MM.1S (cell line): ENCODE data around the gene SLC38A10.

Experiments
- DNase-seq: peaks from one replicate; pipeline ENCODE4 v3.0.0-alpha.2; 2015
- H2AFZ ChIP-seq: fragments of 300-600 bp; sonication (generic); 2 replicates; pipeline ENCODE4 v1.6.0; 2016; ENCODE audit warnings: antibody characterized with exemption, low read length
- H3F3A ChIP-seq: fragments of 300-600 bp; sonication (generic); 2 replicates; pipeline ENCODE4 v1.6.1; 2016; ENCODE audit warnings: mild to moderate bottlenecking, antibody characterized with exemption, low read length, moderate library complexity, mixed read lengths; ENCODE audit not compliant: insufficient read depth
- H3K27ac ChIP-seq: fragments of 300-600 bp; sonication (generic); 2 replicates; pipeline ENCODE4 v1.5.1; 2016; ENCODE audit warnings: mild to moderate bottlenecking, low read length
- H3K27me3 ChIP-seq: fragments of 300-600 bp; sonication (generic); replicated peaks from 2 replicates; pipeline ENCODE4 v1.6.0; 2016; ENCODE audit warnings: low read length; ENCODE audit not compliant: insufficient read depth
- H3K36me3 ChIP-seq: fragments of 300-600 bp; sonication (generic); replicated peaks from 2 replicates; pipeline ENCODE4 v1.6.1; 2016; ENCODE audit warnings: mild to moderate bottlenecking, low read length, mixed read lengths; ENCODE audit not compliant: insufficient read depth
- H3K4me1 ChIP-seq: fragments of 300-600 bp; sonication (generic); 2 replicates; pipeline ENCODE4 v1.6.1; 2016; ENCODE audit warnings: low read length, mixed read lengths
- H3K4me2 ChIP-seq: fragments of 300-600 bp; sonication (generic); 2 replicates; pipeline ENCODE4 v1.6.0; 2016; ENCODE audit warnings: low read depth, low read length
- H3K4me3 ChIP-seq: fragments of 300-600 bp; sonication (generic); 2 replicates; pipeline ENCODE4 v1.5.1; 2016; ENCODE audit warnings: low read length, mixed read lengths
- H3K79me2 ChIP-seq: fragments of 300-600 bp; sonication (generic); 2 replicates; pipeline ENCODE4 v1.6.1; 2016; ENCODE audit warnings: mixed run types, low read length, mixed read lengths
- H3K9ac ChIP-seq: fragments of 300-600 bp; sonication (generic); 2 replicates; pipeline ENCODE4 v1.6.1; 2016; ENCODE audit warnings: low read length, mixed read lengths
- H3K9me2 ChIP-seq: fragments of 300-600 bp; sonication (generic); replicated peaks from 2 replicates; pipeline ENCODE4 v1.6.1; 2016; ENCODE audit warnings: mild to moderate bottlenecking, low read length, mixed read lengths; ENCODE audit not compliant: insufficient read depth
- H3K9me3 ChIP-seq: fragments of 300-600 bp; sonication (generic); replicated peaks from 2 replicates; pipeline ENCODE4 v1.6.1; 2016; ENCODE audit warnings: mild to moderate bottlenecking, low read length, mixed read lengths; ENCODE audit not compliant: insufficient read depth
- H4K20me1 ChIP-seq: fragments of 300-600 bp; sonication (generic); 2 replicates; pipeline ENCODE4 v1.6.1; 2016; ENCODE audit warnings: mild to moderate bottlenecking, low read length, moderate library complexity, mixed read lengths; ENCODE audit not compliant: insufficient read depth
- EZH2 ChIP-seq: fragments of 300-600 bp; sonication (generic); optimal IDR thresholded peaks from 2 replicates; pipeline ENCODE3; 2017; ENCODE audit warnings: low read depth, mild to moderate bottlenecking, antibody characterized with exemption, low read length, mixed read lengths
- EZH2phosphoT487 ChIP-seq: fragments of 300-600 bp; sonication (generic); IDR thresholded peaks from 2 replicates; pipeline ENCODE4 v1.6.1; 2018; ENCODE audit warnings: antibody characterized with exemption, low read length
- TF ChIP-seq, protein P1 (sequence below): fragments of 300-600 bp; sonication (generic); IDR thresholded peaks from 2 replicates; pipeline ENCODE4 v1.5.1; 2016; ENCODE audit warnings: antibody characterized with exemption, low read length, mixed read lengths

The SLC38A10 gene

DNA sequence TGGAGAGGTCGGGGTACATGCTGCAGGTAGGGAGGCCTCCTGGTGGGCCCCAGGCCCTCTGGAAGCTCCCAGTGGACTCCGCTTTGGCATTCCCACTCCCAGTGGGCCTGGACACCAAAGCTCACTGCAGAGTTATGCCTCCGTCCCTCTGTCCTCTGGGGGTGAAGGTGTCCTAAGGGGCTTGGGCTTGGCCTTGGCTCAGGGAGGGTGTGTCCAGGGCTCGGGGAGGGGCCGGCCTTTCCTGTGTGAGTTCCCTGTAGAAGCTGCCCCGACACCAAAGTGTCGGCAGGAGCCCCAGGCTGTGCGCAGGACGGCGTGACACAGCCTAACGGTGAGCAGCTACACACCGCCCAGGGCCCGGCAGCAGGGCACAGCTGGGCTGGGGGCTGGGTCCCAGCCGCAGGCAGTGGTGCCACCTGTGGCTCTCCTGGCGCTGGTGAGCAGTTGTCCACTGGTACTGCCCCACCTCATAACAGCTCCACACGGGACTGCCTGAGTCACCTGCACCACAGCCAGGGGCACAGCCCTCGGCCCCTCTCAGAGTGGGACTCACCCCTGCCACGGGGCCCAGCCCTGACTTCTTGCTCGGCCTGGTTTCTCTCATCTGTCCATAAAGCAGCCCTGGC is 62.4 kb downstream of the SLC38A10 start:
- Histone ChIP-seq H3K9me3 (no peaks in the 10 kb centered on the region), H3K4me3 (no peak overlapping the region), H4K20me1 (no peaks in the 10 kb centered on the region), H3K9me2 (no peaks in the 10 kb centered on the region), H3K9ac (no peak overlapping the region), H3K36me3 (no peaks in the 10 kb centered on the region), H3K79me2 (peaks cover 26% of the 10 kb centered on the region), H3K27me3 (no peaks in the 10 kb centered on the region), H3F3A (no peaks in the 10 kb centered on the region), H2AFZ (no peak overlapping the region), H3K4me1 (peaks cover 1% of the 10 kb centered on the region), H3K4me2 (no peak overlapping the region), H3K27ac (no peak overlapping the region)
- no peak for DNase-seq
- TF ChIP-seq, protein P1, sequence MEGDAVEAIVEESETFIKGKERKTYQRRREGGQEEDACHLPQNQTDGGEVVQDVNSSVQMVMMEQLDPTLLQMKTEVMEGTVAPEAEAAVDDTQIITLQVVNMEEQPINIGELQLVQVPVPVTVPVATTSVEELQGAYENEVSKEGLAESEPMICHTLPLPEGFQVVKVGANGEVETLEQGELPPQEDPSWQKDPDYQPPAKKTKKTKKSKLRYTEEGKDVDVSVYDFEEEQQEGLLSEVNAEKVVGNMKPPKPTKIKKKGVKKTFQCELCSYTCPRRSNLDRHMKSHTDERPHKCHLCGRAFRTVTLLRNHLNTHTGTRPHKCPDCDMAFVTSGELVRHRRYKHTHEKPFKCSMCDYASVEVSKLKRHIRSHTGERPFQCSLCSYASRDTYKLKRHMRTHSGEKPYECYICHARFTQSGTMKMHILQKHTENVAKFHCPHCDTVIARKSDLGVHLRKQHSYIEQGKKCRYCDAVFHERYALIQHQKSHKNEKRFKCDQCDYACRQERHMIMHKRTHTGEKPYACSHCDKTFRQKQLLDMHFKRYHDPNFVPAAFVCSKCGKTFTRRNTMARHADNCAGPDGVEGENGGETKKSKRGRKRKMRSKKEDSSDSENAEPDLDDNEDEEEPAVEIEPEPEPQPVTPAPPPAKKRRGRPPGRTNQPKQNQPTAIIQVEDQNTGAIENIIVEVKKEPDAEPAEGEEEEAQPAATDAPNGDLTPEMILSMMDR: no peak
- TF ChIP-seq EZH2: no peak
- no peak for TF ChIP-seq EZH2phosphoT487

DNA sequence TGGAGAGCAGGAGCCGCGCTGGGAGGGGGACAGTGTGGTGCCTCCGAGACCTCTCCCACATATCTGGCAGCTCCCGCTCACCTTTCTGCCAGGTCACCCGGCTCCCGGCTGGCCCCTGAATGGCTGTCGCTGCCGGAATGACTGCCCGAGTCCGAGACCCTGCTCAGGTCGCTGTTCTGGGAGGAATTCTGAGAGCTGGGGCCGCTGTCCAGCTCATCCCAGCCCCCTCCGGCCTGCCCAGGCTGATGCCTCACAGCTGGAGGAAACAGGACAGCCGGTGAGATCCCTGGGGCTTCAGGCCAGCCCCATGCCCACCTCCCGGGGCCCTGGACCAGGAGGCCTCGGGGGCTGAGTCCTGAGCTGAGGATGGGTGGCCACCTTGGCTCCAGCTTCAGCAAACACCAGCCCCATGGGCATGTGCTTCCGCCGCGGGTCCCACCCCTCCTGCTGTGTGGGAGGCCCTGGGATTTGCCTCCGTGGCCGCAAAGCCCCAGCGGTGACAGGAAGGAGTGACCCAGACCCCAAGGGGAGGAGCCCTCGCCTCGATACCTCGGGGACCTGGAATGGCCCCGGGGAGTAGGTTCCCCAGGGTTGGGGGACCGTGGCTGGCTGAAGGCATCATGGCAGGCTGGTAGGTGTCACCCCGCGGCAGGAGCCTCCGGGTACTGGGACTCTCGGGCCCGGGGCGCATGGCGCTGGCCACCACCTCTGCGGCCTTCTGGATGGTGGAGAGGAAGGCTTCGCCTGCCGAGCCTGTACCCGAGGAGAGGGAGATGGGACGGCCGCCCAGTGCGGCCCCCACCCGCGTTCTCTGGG is 63.1 kb downstream of the SLC38A10 start:
- Histone ChIP-seq H3K27me3 (no peaks in the 10 kb centered on the region), H3K36me3 (no peaks in the 10 kb centered on the region), H3K4me3 (no peak overlapping the region), H3K9me2 (no peaks in the 10 kb centered on the region), H3K9me3 (no peaks in the 10 kb centered on the region), H3K27ac (no peak overlapping the region), H3K9ac (no peak overlapping the region), H2AFZ (no peak overlapping the region), H3F3A (no peaks in the 10 kb centered on the region), H4K20me1 (no peaks in the 10 kb centered on the region), H3K4me2 (no peak overlapping the region), H3K79me2 (peaks cover 19% of the 10 kb centered on the region), H3K4me1 (no peaks in the 10 kb centered on the region)
- no peak for DNase-seq
- TF ChIP-seq EZH2 (no peak), EZH2phosphoT487 (no peak)
- TF ChIP-seq, protein P1: no peak

DNA sequence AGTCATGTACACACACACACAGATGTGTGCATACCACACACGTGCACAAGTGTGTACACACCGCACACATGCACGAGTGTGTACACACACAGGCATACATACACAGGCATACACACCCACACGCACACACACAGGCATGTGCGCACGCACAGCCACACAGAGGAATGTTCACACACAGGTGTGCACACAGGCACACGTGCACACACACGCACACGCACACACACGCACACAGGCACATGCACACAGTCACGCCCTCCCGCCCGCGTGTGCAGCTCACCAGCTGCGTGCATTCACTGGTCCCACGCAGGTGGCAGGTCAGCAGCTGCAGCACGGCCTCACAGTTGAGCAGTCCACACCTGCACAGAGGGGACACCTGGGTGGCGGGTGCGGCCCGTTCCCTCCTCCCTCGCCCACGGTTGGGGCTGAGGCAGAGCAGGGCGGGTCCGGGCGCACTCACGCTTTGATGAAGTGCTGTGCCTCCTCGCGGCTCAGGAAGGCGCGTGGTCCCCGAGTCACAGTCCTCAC is 63.9 kb downstream of the SLC38A10 start:
- peaks cover 11% of the 10 kb centered on the region; the same call in 1 of the 2 replicates for H3K79me2 ChIP-seq
- H4K20me1 ChIP-seq: no peaks in the 10 kb centered on the region
- 0 out of 2 replicates have a peak, but pooled peaks cover 5% of the 10 kb centered on the region for H3K27me3 ChIP-seq
- H3K36me3 ChIP-seq: no peaks in the 10 kb centered on the region
- no peak for DNase-seq
- H2AFZ ChIP-seq: no peak overlapping the region
- H3K9me3 ChIP-seq: no peaks in the 10 kb centered on the region
- H3K9me2 ChIP-seq: no peaks in the 10 kb centered on the region
- no peak overlapping the region for H3K27ac ChIP-seq
- H3K4me2 ChIP-seq: no peak overlapping the region
- H3F3A ChIP-seq: no peaks in the 10 kb centered on the region
- H3K9ac ChIP-seq: no peak overlapping the region
- no peak for TF ChIP-seq EZH2
- TF ChIP-seq EZH2phosphoT487: no peak
- TF ChIP-seq, protein P1: no peak
- H3K4me3 ChIP-seq: no peak overlapping the region
- no peaks in the 10 kb centered on the region for H3K4me1 ChIP-seq
